ENCODE measurements around the gene CCDC197. TPM values are rescaled to one million over a fixed set of nuclear protein-coding genes. Genes with fewer than 3 reads are reported as not detected.
A peak's percentile ranks its signal among the peaks of the same experiment; 100 is the strongest.

The CCDC197 gene
- total RNA-seq, 1 donor from 2014 or later, result 0.11 TPM

- H3K27ac Mint-ChIP-seq, result peak overlapping the region; percentile 100
- no peaks in the 10 kb centered on the region for H3K27me3 Mint-ChIP-seq (ENCODE audit: low read depth)
- no peaks in the 10 kb centered on the region for H3K9me3 Mint-ChIP-seq
- peaks cover 88% of the 10 kb centered on the region for H3K4me1 Mint-ChIP-seq (ENCODE audit: low read depth)
- no peak for DNase-seq (ENCODE audit: low spot score)
- H3K36me3 Mint-ChIP-seq (ENCODE audit: low read depth), result peaks cover 69% of the 10 kb centered on the region
- H3K4me3 Mint-ChIP-seq (ENCODE audit: low read depth), result peak overlapping the region; percentile 83
- intact Hi-C loops (cut with micrococcal nuclease), result loop anchor here (5.0 kb wide), 1 partner anchor 226 kb away; no protein-coding TSS in a partner anchor
Observed at GRCh38 chr14:93956514-93957332, 40.4 kb upstream of the CCDC197 start.

- H3K27me3 Mint-ChIP-seq (ENCODE audit: low read depth), result no peaks in the 10 kb centered on the region
- H3K27ac Mint-ChIP-seq, result peak overlapping the region; percentile 100
- peaks cover 90% of the 10 kb centered on the region for H3K4me1 Mint-ChIP-seq (ENCODE audit: low read depth)
- H3K4me3 Mint-ChIP-seq (ENCODE audit: low read depth), result peak overlapping the region; percentile 83
- H3K9me3 Mint-ChIP-seq, result no peaks in the 10 kb centered on the region
- intact Hi-C loops (cut with micrococcal nuclease), result loop anchor here (5.0 kb wide), 1 partner anchor 225 kb away; no protein-coding TSS in a partner anchor
- DNase-seq (ENCODE audit: low spot score), result no peak
- H3K36me3 Mint-ChIP-seq (ENCODE audit: low read depth), result peaks cover 66% of the 10 kb centered on the region
Observed at GRCh38 chr14:93957333-93957710, 39.8 kb upstream of the CCDC197 start.

DNA sequence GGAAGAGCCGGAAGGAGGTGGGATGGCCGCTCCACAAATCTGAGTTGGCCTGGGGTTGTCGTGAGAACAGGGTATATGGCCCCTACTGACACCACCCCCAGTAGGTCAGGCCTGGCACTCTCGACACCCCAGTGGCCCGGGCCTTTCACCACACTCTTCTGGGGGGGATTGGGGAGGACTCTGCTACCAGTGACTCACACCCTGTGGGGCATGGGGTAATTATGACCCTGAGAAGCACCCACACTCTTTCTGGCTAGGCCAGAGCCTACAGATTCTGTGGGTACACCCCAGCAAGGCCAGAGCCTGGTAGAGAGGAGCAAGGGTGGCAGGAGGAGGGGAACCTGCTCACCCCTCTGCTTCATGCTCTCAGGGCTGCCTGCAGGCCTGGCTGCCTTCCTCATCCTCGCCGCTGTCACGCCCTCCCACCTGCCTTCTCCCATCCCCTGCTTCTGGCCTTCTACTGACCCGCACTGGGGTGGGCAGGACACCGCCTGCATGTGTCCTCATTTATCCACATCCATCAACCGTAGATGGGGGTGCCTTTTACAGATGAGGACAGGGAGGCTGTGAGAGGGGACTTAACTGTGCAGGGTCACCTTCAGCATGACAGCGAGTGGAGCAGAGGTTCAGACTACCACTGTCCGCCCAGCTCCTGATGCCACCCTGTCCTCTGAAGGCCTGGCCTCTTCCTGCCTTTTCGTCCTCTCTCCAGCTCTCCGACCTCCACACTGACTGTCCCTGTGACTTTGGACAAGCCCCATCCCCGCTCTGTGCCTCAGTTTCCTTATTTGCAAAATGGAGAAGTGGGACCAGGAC is 39.1 kb upstream of the CCDC197 start:
- Mint-ChIP-seq H3K9me3 (no peaks in the 10 kb centered on the region), H3K27me3 (ENCODE audit: low read depth) (no peaks in the 10 kb centered on the region), H3K4me1 (ENCODE audit: low read depth) (peaks cover 91% of the 10 kb centered on the region), H3K4me3 (ENCODE audit: low read depth) (no peak overlapping the region), H3K36me3 (ENCODE audit: low read depth) (peaks cover 62% of the 10 kb centered on the region), H3K27ac (peak overlapping the region; percentile 100)
- intact Hi-C loops (cut with micrococcal nuclease), result loop anchor here (2.0 to 5.0 kb wide), 3 partner anchors 19 to 224 kb away; no protein-coding TSS in a partner anchor
- no peak for DNase-seq (ENCODE audit: low spot score)

- H3K36me3 Mint-ChIP-seq (ENCODE audit: low read depth), result peaks cover 60% of the 10 kb centered on the region
- intact Hi-C loops (cut with micrococcal nuclease), result loop anchor here (1.0 to 5.0 kb wide), 6 partner anchors 13 to 224 kb away; partner anchors contain the start of gene ASB2
Observed at GRCh38 chr14:93958567-93959238, 38.4 kb upstream of the CCDC197 start.

DNA sequence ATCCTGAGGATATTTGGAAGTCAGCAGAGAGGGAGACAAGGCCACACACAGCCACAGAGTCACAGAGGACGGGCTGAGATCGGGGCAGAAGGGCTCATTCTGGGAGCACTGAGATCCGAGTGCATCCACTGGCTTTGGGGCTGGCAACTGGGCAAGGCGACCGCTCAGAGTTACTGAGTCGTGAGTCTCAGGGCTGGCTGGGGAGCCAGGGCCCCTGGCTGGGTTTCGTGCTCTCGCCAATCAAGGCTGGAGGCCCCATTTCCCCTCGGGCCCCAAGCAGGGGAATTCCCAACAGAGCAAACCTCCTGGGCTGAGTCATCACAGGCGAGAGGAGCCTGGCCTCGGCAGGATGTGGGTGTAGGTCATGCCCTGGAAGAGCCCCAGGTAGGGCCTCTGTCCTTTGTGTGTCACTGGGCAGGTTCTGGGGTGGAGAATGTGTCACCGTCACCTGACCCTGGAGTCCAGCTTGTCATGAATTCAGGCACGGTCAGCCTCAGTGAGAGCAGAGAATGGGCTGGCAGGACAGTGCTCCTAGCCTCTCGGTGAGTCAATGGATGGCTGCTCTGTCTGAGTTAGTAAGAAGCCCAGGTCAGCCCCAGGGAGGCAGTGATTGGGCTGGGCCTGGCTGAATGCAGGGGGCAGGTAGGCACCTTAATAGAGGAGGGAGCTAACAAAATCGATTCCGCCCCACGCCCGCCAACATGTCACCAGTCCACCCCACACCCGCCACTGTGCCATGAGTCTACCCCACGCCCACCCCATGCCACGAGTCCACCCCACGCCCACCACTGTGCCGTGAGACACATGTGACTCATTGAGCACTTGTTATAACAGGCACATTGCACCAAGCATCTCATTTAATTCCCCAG is 37.6 kb upstream of the CCDC197 start:
- peak overlapping the region; percentile 76 for H3K4me3 Mint-ChIP-seq (ENCODE audit: low read depth)
- peak overlapping the region; percentile 100 for H3K27ac Mint-ChIP-seq
- no peaks in the 10 kb centered on the region for H3K27me3 Mint-ChIP-seq (ENCODE audit: low read depth)
- peaks cover 57% of the 10 kb centered on the region for H3K36me3 Mint-ChIP-seq (ENCODE audit: low read depth)
- DNase-seq (ENCODE audit: low spot score), result peak; percentile 93
- H3K9me3 Mint-ChIP-seq, result no peaks in the 10 kb centered on the region
- intact Hi-C loops (cut with micrococcal nuclease), result loop anchor here (1.0 to 5.0 kb wide), 6 partner anchors 12 to 223 kb away; partner anchors contain the start of gene ASB2
- H3K4me1 Mint-ChIP-seq (ENCODE audit: low read depth), result peaks cover 91% of the 10 kb centered on the region

More at GRCh38 chr14:93958567-93959238, 38.4 kb upstream of the CCDC197 start:
- Mint-ChIP-seq H3K4me3 (ENCODE audit: low read depth) (peak overlapping the region; percentile 76), H3K4me1 (ENCODE audit: low read depth) (peaks cover 91% of the 10 kb centered on the region), H3K9me3 (no peaks in the 10 kb centered on the region), H3K27me3 (ENCODE audit: low read depth) (no peaks in the 10 kb centered on the region), H3K27ac (peak overlapping the region; percentile 100)
- no peak for DNase-seq (ENCODE audit: low spot score)

DNA sequence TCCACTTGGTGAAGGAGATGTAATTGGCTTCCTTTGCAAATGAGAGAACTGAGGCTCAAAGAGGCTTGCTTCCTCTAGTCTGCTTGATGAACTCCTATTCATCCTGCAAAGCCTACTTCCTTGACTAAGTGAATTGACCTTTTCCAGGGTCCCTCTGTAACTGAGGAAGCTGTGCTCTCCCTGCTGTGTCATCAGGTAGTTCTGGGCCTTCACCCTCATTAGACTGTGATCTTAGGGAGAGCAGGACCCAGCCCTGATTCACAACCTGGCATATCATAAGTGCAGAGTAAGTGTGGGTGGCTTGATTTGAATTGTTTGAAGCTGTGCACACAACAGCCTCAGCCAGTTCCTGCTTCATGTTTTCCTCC is 37.0 kb upstream of the CCDC197 start:
- H3K27ac Mint-ChIP-seq, result peak overlapping the region; percentile 100
- no peaks in the 10 kb centered on the region for H3K9me3 Mint-ChIP-seq
- peaks cover 91% of the 10 kb centered on the region for H3K4me1 Mint-ChIP-seq (ENCODE audit: low read depth)
- intact Hi-C loops (cut with micrococcal nuclease), result no loop called here
- peaks cover 57% of the 10 kb centered on the region for H3K36me3 Mint-ChIP-seq (ENCODE audit: low read depth)
- peak overlapping the region; percentile 76 for H3K4me3 Mint-ChIP-seq (ENCODE audit: low read depth)
- DNase-seq (ENCODE audit: low spot score), result no peak
- no peaks in the 10 kb centered on the region for H3K27me3 Mint-ChIP-seq (ENCODE audit: low read depth)

DNA sequence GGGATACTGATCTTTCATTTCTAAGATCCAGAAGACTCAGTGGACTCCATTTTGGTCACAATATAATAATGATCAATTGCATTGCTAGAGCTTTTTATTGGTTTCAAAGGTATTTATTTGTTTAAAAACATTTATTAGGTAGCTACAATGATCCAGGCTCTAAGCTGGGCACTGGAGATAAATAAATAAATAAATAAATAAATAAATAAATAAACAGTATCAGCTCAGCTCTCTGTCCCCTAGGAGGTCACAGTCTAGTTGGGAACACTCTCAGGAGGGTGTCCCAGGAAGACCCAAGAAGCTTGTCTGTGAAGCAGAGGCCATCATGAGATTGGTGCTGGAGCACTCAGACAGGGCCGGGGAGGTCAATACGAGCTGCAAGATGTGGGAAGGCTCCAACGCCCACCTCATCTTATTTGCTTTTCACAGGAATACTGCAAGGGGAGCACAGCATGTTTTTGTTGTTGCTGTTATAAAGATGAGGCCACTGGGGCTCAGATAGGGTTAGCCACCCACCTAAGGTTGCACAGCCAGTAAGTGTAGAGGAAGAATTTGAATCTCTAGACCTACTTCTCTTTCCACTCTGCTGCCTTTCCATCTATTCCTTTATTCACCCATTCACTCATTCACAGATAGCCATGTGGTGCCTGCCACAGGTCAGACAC is 36.2 kb upstream of the CCDC197 start:
- Mint-ChIP-seq H3K4me1 (ENCODE audit: low read depth) (peaks cover 93% of the 10 kb centered on the region), H3K27me3 (ENCODE audit: low read depth) (no peaks in the 10 kb centered on the region), H3K4me3 (ENCODE audit: low read depth) (peak overlapping the region; percentile 73), H3K9me3 (no peaks in the 10 kb centered on the region), H3K36me3 (ENCODE audit: low read depth) (peaks cover 62% of the 10 kb centered on the region), H3K27ac (peak overlapping the region; percentile 100)
- intact Hi-C loops (cut with micrococcal nuclease), result no loop called here
- no peak for DNase-seq (ENCODE audit: low spot score)

DNA sequence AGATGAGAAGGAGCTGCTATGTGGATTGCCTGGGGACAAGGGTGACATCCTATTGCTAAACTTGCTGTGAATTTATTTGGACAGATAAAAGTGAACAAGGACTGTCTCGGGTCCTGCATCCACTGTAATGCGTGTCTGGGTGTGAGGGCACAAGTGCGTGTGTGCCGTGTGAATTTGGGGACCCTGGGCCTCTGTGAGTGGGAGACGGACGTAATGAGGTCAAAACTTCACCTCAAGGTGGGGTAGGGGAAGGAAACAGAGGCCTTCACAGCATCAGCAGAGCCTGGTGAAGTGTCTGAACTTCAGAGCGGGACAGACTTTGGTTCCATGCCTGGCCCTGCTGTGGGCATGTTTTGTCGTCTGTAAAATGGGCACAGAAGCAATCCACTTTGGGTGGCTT is 35.5 kb upstream of the CCDC197 start:
- intact Hi-C loops (cut with micrococcal nuclease), result no loop called here
- H3K36me3 Mint-ChIP-seq (ENCODE audit: low read depth), result peaks cover 68% of the 10 kb centered on the region
- H3K27ac Mint-ChIP-seq, result peak overlapping the region; percentile 98
- peak overlapping the region; percentile 73 for H3K4me3 Mint-ChIP-seq (ENCODE audit: low read depth)
- H3K27me3 Mint-ChIP-seq (ENCODE audit: low read depth), result no peaks in the 10 kb centered on the region
- no peaks in the 10 kb centered on the region for H3K9me3 Mint-ChIP-seq
- peaks cover 92% of the 10 kb centered on the region for H3K4me1 Mint-ChIP-seq (ENCODE audit: low read depth)
- DNase-seq (ENCODE audit: low spot score), result no peak

DNA sequence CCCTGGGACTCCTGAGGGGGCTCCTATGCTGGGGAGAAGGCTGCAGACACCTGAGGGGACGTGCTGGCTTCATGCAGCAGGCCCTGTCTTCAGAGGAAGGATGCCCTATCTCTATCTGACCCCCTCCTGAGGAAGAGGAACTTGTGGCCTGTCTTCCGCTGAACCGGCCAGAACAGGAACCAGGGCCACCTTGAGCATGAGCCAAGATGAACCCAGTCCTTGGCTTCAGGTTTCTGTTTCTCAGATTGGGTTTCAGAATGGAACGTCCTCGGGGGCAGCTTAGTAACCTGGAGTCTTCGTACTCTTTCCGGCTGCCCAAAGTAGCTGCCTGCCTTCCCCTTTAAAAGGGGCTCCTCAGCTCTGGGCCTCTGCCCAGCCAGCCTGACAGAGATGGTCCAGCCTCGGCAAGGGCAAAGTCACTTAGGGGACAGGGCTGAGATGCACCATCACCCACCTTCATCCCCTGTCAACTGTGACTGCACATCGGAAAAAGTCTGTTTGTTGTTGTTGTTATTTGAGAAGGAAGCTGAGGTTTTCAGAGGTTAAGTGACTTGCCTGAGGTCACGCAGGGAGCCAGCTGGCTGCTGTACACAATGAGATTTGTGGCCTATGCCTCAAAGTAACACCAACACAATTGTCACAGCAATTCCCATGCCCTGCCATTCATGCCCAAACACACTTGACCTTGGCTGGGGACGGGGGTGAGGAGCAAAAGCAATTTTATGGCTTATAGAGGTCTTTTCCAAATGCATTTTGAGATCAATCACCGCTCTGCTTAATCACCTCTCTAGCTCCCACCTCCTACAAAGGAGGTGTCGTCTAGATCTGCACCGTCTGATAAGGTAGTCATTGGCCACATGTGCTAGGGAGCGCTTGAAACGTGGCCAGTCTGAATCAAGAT is 34.1 kb upstream of the CCDC197 start:
- Mint-ChIP-seq H3K4me3 (ENCODE audit: low read depth) (peak overlapping the region; percentile 47), H3K36me3 (ENCODE audit: low read depth) (peaks cover 67% of the 10 kb centered on the region), H3K9me3 (no peaks in the 10 kb centered on the region), H3K27ac (peak overlapping the region; percentile 99), H3K27me3 (ENCODE audit: low read depth) (no peaks in the 10 kb centered on the region), H3K4me1 (ENCODE audit: low read depth) (peaks cover 90% of the 10 kb centered on the region)
- DNase-seq (ENCODE audit: low spot score), result peak; percentile 70
- intact Hi-C loops (cut with micrococcal nuclease), result loop anchor here (1.0 kb wide), 2 partner anchors 8 to 13 kb away; partner anchors contain the start of gene ASB2

GRCh38 chr14:93963692-93964091 is 33.4 kb upstream of the CCDC197 start:
- Mint-ChIP-seq H3K4me3 (ENCODE audit: low read depth) (peak overlapping the region; percentile 3), H3K27me3 (ENCODE audit: low read depth) (no peaks in the 10 kb centered on the region), H3K27ac (peak overlapping the region; percentile 99), H3K36me3 (ENCODE audit: low read depth) (peaks cover 69% of the 10 kb centered on the region), H3K4me1 (ENCODE audit: low read depth) (peaks cover 90% of the 10 kb centered on the region), H3K9me3 (no peaks in the 10 kb centered on the region)
- DNase-seq (ENCODE audit: low spot score), result no peak
- intact Hi-C loops (cut with micrococcal nuclease), result loop anchor here (1.0 kb wide), 2 partner anchors 8 to 13 kb away; partner anchors contain the start of gene ASB2
